Natural killer cell treated with Interleukin-12 subunit alpha and Interleukin-12 subunit beta and Interleukin-15 and Interleukin-18, amount 100 ng/mL, for 72 hours (primary cell): ENCODE measurements around the gene ACAT2. TPM values are rescaled to one million over a fixed set of nuclear protein-coding genes. Genes with fewer than 3 reads are reported as not detected.
"Not testable (repeated sequence)": the region's sequence is repeated elsewhere in the genome, so short reads cannot be mapped to it uniquely, and the experiment has no call there.

Source experiments
- ATAC-seq, 2 donors: fragments of 150-1000 bp; cut with Tn5 transposase in 1 of 2; sonication (Bioruptor Pico), chemical (Tn5 transposase) in 1 of 2; 2 replicates each; pipeline ENCODE4 v1.10.0; 2021
- DNase-seq: peaks from one replicate; pipeline ENCODE4 v3.0.0; 2022; ENCODE audit warnings: low spot score
- H3K27ac Mint-ChIP-seq, 2 donors: 1 replicate in 1 of 2; 2 replicates in 1 of 2; pipeline ENCODE4 v1.8.0; 2022; ENCODE audit warnings: mixed read lengths in 2 of 2, mild to moderate bottlenecking in 1 of 2, moderate library complexity in 1 of 2
- H3K27me3 Mint-ChIP-seq, 2 donors: 1 replicate in 1 of 2; 2 replicates in 1 of 2; pipeline ENCODE4 v1.8.0; 2022; ENCODE audit warnings: mixed read lengths in 2 of 2
- H3K36me3 Mint-ChIP-seq: one replicate; pipeline ENCODE4 v1.8.0; 2022; ENCODE audit warnings: mixed read lengths
- H3K4me1 Mint-ChIP-seq, 2 donors: 1 replicate in 1 of 2; 2 replicates in 1 of 2; pipeline ENCODE4 v1.8.0; 2022; ENCODE audit warnings: low read depth in 2 of 2, mixed read lengths in 2 of 2, mild to moderate bottlenecking in 1 of 2
- H3K4me3 Mint-ChIP-seq: one replicate; pipeline ENCODE4 v1.8.0; 2022; ENCODE audit warnings: mixed read lengths
- H3K9me3 Mint-ChIP-seq: 2 replicates; pipeline ENCODE4 v1.8.0; 2022; ENCODE audit warnings: mixed read lengths
- total RNA-seq, 2 donors: library from RNA; stranded (reverse); gene quantifications; one replicate each; pipeline ENCODE4 v1.2.3, GENCODE V29; 2022

ACAT2 gene
- total RNA-seq, 2 donors from 2014 or later = 70.0 to 88.7 TPM

GRCh38 chr6:159797554-159797953, 35.7 kb downstream of the ACAT2 start:
- Mint-ChIP-seq H3K4me1 (peaks cover 7 to 13% of the 10 kb centered on the region in 2 donors), H3K27me3 (no peaks in the 10 kb centered on the region), H3K9me3 (no peaks in the 10 kb centered on the region), H3K27ac (peak overlapping the region in 1 of 2 donors; percentile 29), H3K4me3 (no peak overlapping the region), H3K36me3 (peaks cover 26% of the 10 kb centered on the region)
- ATAC-seq (no peak), DNase-seq (no peak)

- no peak for ATAC-seq
- H3K9me3 Mint-ChIP-seq = no peaks in the 10 kb centered on the region
- H3K4me1 Mint-ChIP-seq = peaks cover 4 to 10% of the 10 kb centered on the region in 2 donors
- H3K27ac Mint-ChIP-seq = peak within 1 kb of the TSS in 1 of 2 donors; percentile 22
- H3K4me3 Mint-ChIP-seq = no peak within 1 kb of the TSS
- peaks cover 18% of the 10 kb centered on the region for H3K36me3 Mint-ChIP-seq
- no peaks in the 10 kb centered on the region for H3K27me3 Mint-ChIP-seq
- DNase-seq = no peak
Observed at GRCh38 chr6:159800141-159800865, 38.5 kb downstream of the ACAT2 start, which contains the start of gene PNLDC1. Gene PNLDC1 (plus strand): TSS chr6:159800276. CDS start chr6:159800308, 32 bp downstream.

GRCh38 chr6:159801935-159802334, 40.1 kb downstream of the ACAT2 start:
- no peak for ATAC-seq

GRCh38 chr6:159804504-159804903, 42.7 kb downstream of the ACAT2 start:
- H3K27me3 Mint-ChIP-seq = no peaks in the 10 kb centered on the region
- H3K4me3 Mint-ChIP-seq = no peak overlapping the region
- ATAC-seq (no peak), DNase-seq (no peak)
- H3K9me3 Mint-ChIP-seq = no peaks in the 10 kb centered on the region
- peaks cover 0 to 11% of the 10 kb centered on the region in 2 donors for H3K4me1 Mint-ChIP-seq
- H3K27ac Mint-ChIP-seq = peak overlapping the region in 1 of 2 donors; percentile 50
- peaks cover 2% of the 10 kb centered on the region for H3K36me3 Mint-ChIP-seq

More at GRCh38 chr6:159801935-159802334, 40.1 kb downstream of the ACAT2 start:
- Mint-ChIP-seq H3K9me3 (no peaks in the 10 kb centered on the region), H3K27me3 (no peaks in the 10 kb centered on the region), H3K4me3 (no peak overlapping the region), H3K27ac (no peak overlapping the region), H3K4me1 (peaks cover 4 to 13% of the 10 kb centered on the region in 2 donors), H3K36me3 (peaks cover 18% of the 10 kb centered on the region)
- DNase-seq = no peak

- no peaks in the 10 kb centered on the region for H3K9me3 Mint-ChIP-seq
- no peak overlapping the region for H3K27ac Mint-ChIP-seq
- no peaks in the 10 kb centered on the region for H3K36me3 Mint-ChIP-seq
- peaks cover 0 to 12% of the 10 kb centered on the region in 2 donors for H3K4me1 Mint-ChIP-seq
- no peak for DNase-seq
- no peak overlapping the region for H3K4me3 Mint-ChIP-seq
- H3K27me3 Mint-ChIP-seq = no peaks in the 10 kb centered on the region
- ATAC-seq = no peak
Observed at GRCh38 chr6:159805440-159806020, 43.7 kb downstream of the ACAT2 start.

- H3K4me3 Mint-ChIP-seq = no peak overlapping the region
- no peaks in the 10 kb centered on the region for H3K9me3 Mint-ChIP-seq
- DNase-seq = no peak
- H3K27me3 Mint-ChIP-seq = no peaks in the 10 kb centered on the region
- no peak overlapping the region for H3K27ac Mint-ChIP-seq
- H3K4me1 Mint-ChIP-seq = peaks cover 0 to 12% of the 10 kb centered on the region in 2 donors
- no peaks in the 10 kb centered on the region for H3K36me3 Mint-ChIP-seq
- peak in 1 of 2 donors; percentile 50 for ATAC-seq
Observed at GRCh38 chr6:159806021-159806458, 44.2 kb downstream of the ACAT2 start.

GRCh38 chr6:159807150-159807858, 45.5 kb downstream of the ACAT2 start:
- ATAC-seq (no peak), DNase-seq (no peak)
- Mint-ChIP-seq H3K4me1 (peaks cover 0 to 10% of the 10 kb centered on the region in 2 donors), H3K4me3 (no peak overlapping the region), H3K27ac (no peak overlapping the region), H3K36me3 (no peaks in the 10 kb centered on the region), H3K9me3 (no peaks in the 10 kb centered on the region), H3K27me3 (no peaks in the 10 kb centered on the region)

- no peak for ATAC-seq
- no peaks in the 10 kb centered on the region for H3K36me3 Mint-ChIP-seq
- no peaks in the 10 kb centered on the region for H3K27me3 Mint-ChIP-seq
- no peaks in the 10 kb centered on the region for H3K9me3 Mint-ChIP-seq
- no peak for DNase-seq
- no peak overlapping the region for H3K27ac Mint-ChIP-seq
- H3K4me3 Mint-ChIP-seq = no peak overlapping the region
- H3K4me1 Mint-ChIP-seq = peaks cover 0 to 6% of the 10 kb centered on the region in 2 donors
Observed at GRCh38 chr6:159808647-159809046, 46.8 kb downstream of the ACAT2 start.

GRCh38 chr6:159809149-159809548, 47.3 kb downstream of the ACAT2 start:
- ATAC-seq (no peak), DNase-seq (no peak)
- no peaks in the 10 kb centered on the region for H3K27me3 Mint-ChIP-seq
- H3K4me1 Mint-ChIP-seq = peaks cover 0 to 6% of the 10 kb centered on the region in 2 donors
- H3K4me3 Mint-ChIP-seq = no peak overlapping the region
- no peaks in the 10 kb centered on the region for H3K9me3 Mint-ChIP-seq
- H3K36me3 Mint-ChIP-seq = no peaks in the 10 kb centered on the region
- H3K27ac Mint-ChIP-seq = no peak overlapping the region

GRCh38 chr6:159813781-159814180, 51.9 kb downstream of the ACAT2 start:
- H3K9me3 Mint-ChIP-seq = no peaks in the 10 kb centered on the region
- no peak for DNase-seq
- H3K27me3 Mint-ChIP-seq = no peaks in the 10 kb centered on the region
- no peak for ATAC-seq
- no peak overlapping the region for H3K27ac Mint-ChIP-seq
- H3K36me3 Mint-ChIP-seq = no peaks in the 10 kb centered on the region
- H3K4me1 Mint-ChIP-seq = peaks cover 0 to 3% of the 10 kb centered on the region in 2 donors
- H3K4me3 Mint-ChIP-seq = no peak overlapping the region

GRCh38 chr6:159815410-159815809, 53.6 kb downstream of the ACAT2 start:
- DNase-seq (no peak), ATAC-seq (no peak)
- peaks cover 0 to 3% of the 10 kb centered on the region in 2 donors for H3K27me3 Mint-ChIP-seq
- H3K36me3 Mint-ChIP-seq = no peaks in the 10 kb centered on the region
- H3K4me3 Mint-ChIP-seq = no peak overlapping the region
- no peaks in the 10 kb centered on the region for H3K9me3 Mint-ChIP-seq
- H3K27ac Mint-ChIP-seq = no peak overlapping the region
- peaks cover 0 to 12% of the 10 kb centered on the region in 2 donors for H3K4me1 Mint-ChIP-seq

GRCh38 chr6:159816775-159817174, 54.9 kb downstream of the ACAT2 start:
- not testable (repeated sequence) for ATAC-seq, H3K9me3 Mint-ChIP-seq, H3K27ac Mint-ChIP-seq, H3K4me3 Mint-ChIP-seq, H3K36me3 Mint-ChIP-seq, DNase-seq, H3K27me3 Mint-ChIP-seq
- H3K4me1 Mint-ChIP-seq = peaks cover 0 to 22% of the 10 kb centered on the region in 2 donors

- ATAC-seq (no peak), DNase-seq (no peak)
- H3K27ac Mint-ChIP-seq = no peak overlapping the region
- peaks cover 0 to 28% of the 10 kb centered on the region in 2 donors for H3K4me1 Mint-ChIP-seq
- peaks cover 0 to 3% of the 10 kb centered on the region in 2 donors for H3K27me3 Mint-ChIP-seq
- no peaks in the 10 kb centered on the region for H3K9me3 Mint-ChIP-seq
- H3K36me3 Mint-ChIP-seq = no peaks in the 10 kb centered on the region
- H3K4me3 Mint-ChIP-seq = no peak overlapping the region
Observed at GRCh38 chr6:159817951-159818739, 56.3 kb downstream of the ACAT2 start.
